Measurements from ENCODE around the gene STK32B. TPM values are rescaled to one million over a fixed set of nuclear protein-coding genes. Genes with fewer than 3 reads are reported as not detected.

Gene STK32B
- total RNA-seq, 1 donor from 2014 or later = not detected

GRCh38 chr4:5018096-5018495, 33.2 kb upstream of the STK32B start:
- no peak for DNase-seq
- H3K4me1 Mint-ChIP-seq = peaks cover 1% of the 10 kb centered on the region
- TF ChIP-seq CTCF (IDR thresholded peaks at IDR 0.05) = no peak
- peaks cover 27% of the 10 kb centered on the region for H3K27me3 Mint-ChIP-seq
- intact Hi-C loops (cut with micrococcal nuclease) = no loop called here
- no peak overlapping the region for H3K27ac Mint-ChIP-seq
- H3K9me3 Mint-ChIP-seq = peaks cover 4% of the 10 kb centered on the region
- no peak overlapping the region for H3K4me3 Mint-ChIP-seq
- no peak for ATAC-seq (ENCODE audit: low read depth)
- POLR2A ChIA-PET = no interaction called here
- no peaks in the 10 kb centered on the region for H3K36me3 Mint-ChIP-seq (ENCODE audit: low read depth)
- CTCF ChIA-PET = no interaction called here

GRCh38 chr4:5018603-5019002, 32.7 kb upstream of the STK32B start:
- Mint-ChIP-seq H3K27ac (no peak overlapping the region), H3K27me3 (peaks cover 27% of the 10 kb centered on the region), H3K36me3 (ENCODE audit: low read depth) (no peaks in the 10 kb centered on the region), H3K4me3 (no peak overlapping the region), H3K9me3 (peaks cover 4% of the 10 kb centered on the region), H3K4me1 (peaks cover 1% of the 10 kb centered on the region)
- ATAC-seq (ENCODE audit: low read depth) (no peak), DNase-seq (no peak)
- ChIA-PET CTCF (no interaction called here), POLR2A (no interaction called here)
- no peak for TF ChIP-seq CTCF (IDR thresholded peaks at IDR 0.05)
- intact Hi-C loops (cut with micrococcal nuclease) = no loop called here

GRCh38 chr4:5019274-5019673, 32.0 kb upstream of the STK32B start, which contains the start of gene CYTL1:
Gene CYTL1 (minus strand): TSS chr4:5019458. CDS start chr4:5019445, 13 bp downstream.
- H3K36me3 Mint-ChIP-seq (ENCODE audit: low read depth) = no peaks in the 10 kb centered on the region
- peaks cover 1% of the 10 kb centered on the region for H3K4me1 Mint-ChIP-seq
- no peak for TF ChIP-seq CTCF (IDR thresholded peaks at IDR 0.05)
- peaks cover 4% of the 10 kb centered on the region for H3K9me3 Mint-ChIP-seq
- ATAC-seq (ENCODE audit: low read depth) (no peak), DNase-seq (no peak)
- no peak within 1 kb of the TSS for H3K4me3 Mint-ChIP-seq
- intact Hi-C loops (cut with micrococcal nuclease) = no loop called here
- ChIA-PET POLR2A (no interaction called here), CTCF (no interaction called here)
- H3K27ac Mint-ChIP-seq = no peak within 1 kb of the TSS
- peaks cover 27% of the 10 kb centered on the region for H3K27me3 Mint-ChIP-seq

- no peak for DNase-seq
- intact Hi-C loops (cut with micrococcal nuclease) = no loop called here
- no peak overlapping the region for H3K4me3 Mint-ChIP-seq
- CTCF ChIA-PET = no interaction called here
- H3K9me3 Mint-ChIP-seq = peaks cover 4% of the 10 kb centered on the region
- no peak for ATAC-seq (ENCODE audit: low read depth)
- no peaks in the 10 kb centered on the region for H3K36me3 Mint-ChIP-seq (ENCODE audit: low read depth)
- H3K27me3 Mint-ChIP-seq = peaks cover 27% of the 10 kb centered on the region
- POLR2A ChIA-PET = no interaction called here
- TF ChIP-seq CTCF (IDR thresholded peaks at IDR 0.05) = no peak
- H3K27ac Mint-ChIP-seq = no peak overlapping the region
- H3K4me1 Mint-ChIP-seq = peaks cover 1% of the 10 kb centered on the region
Measured at GRCh38 chr4:5019796-5020195, 31.5 kb upstream of the STK32B start.

GRCh38 chr4:5020341-5020740, 30.9 kb upstream of the STK32B start:
- no peak overlapping the region for H3K4me3 Mint-ChIP-seq
- ATAC-seq (ENCODE audit: low read depth) = no peak
- POLR2A ChIA-PET = no interaction called here
- H3K27me3 Mint-ChIP-seq = peaks cover 27% of the 10 kb centered on the region
- CTCF ChIA-PET = no interaction called here
- H3K27ac Mint-ChIP-seq = no peak overlapping the region
- no peak for DNase-seq
- intact Hi-C loops (cut with micrococcal nuclease) = no loop called here
- no peak for TF ChIP-seq CTCF (IDR thresholded peaks at IDR 0.05)
- H3K4me1 Mint-ChIP-seq = peaks cover 1% of the 10 kb centered on the region
- H3K9me3 Mint-ChIP-seq = peaks cover 4% of the 10 kb centered on the region
- H3K36me3 Mint-ChIP-seq (ENCODE audit: low read depth) = no peaks in the 10 kb centered on the region

All from activated B cell treated with CpG ODN at 0.5 μM for 24 hours (primary cell).